Activated naive CD8-positive, alpha-beta T cell treated with anti-CD3 and anti-CD28 coated beads for 36 hours (primary cell): ENCODE measurements around the gene GLE1. TPM values are rescaled to one million over a fixed set of nuclear protein-coding genes. Genes with fewer than 3 reads are reported as not detected.
A peak's percentile ranks its signal among the peaks of the same experiment; 100 is the strongest.
"Not testable (repeated sequence)": the region's sequence is repeated elsewhere in the genome, so short reads cannot be mapped to it uniquely, and the experiment has no call there.

Experiments
- DNase-seq: peaks from one replicate; pipeline ENCODE4 v3.0.0; 2021
- H3K27ac Mint-ChIP-seq: one replicate; pipeline ENCODE4 v1.8.0; 2022; ENCODE audit warnings: mild to moderate bottlenecking, moderate library complexity, mixed read lengths
- H3K27me3 Mint-ChIP-seq: one replicate; pipeline ENCODE4 v1.8.0; 2022; ENCODE audit warnings: mild to moderate bottlenecking, mixed read lengths
- H3K36me3 Mint-ChIP-seq: one replicate; pipeline ENCODE4 v1.8.0; 2021; ENCODE audit warnings: mild to moderate bottlenecking, mixed read lengths
- H3K4me1 Mint-ChIP-seq: one replicate; pipeline ENCODE4 v1.8.0; 2021; ENCODE audit warnings: mixed read lengths
- H3K4me3 Mint-ChIP-seq: one replicate; pipeline ENCODE4 v1.8.0; 2022; ENCODE audit warnings: mild to moderate bottlenecking, moderate library complexity, mixed read lengths
- H3K9me3 Mint-ChIP-seq: one replicate; pipeline ENCODE4 v1.8.0; 2022; ENCODE audit warnings: mixed read lengths
- total RNA-seq, 2 experiments: library from RNA; stranded (reverse); gene quantifications; one replicate each; pipeline ENCODE4 v1.2.3, GENCODE V29; 2021

Gene GLE1
- total RNA-seq, 2 experiments from 2014 or later: 45.1 to 45.8 TPM

DNA sequence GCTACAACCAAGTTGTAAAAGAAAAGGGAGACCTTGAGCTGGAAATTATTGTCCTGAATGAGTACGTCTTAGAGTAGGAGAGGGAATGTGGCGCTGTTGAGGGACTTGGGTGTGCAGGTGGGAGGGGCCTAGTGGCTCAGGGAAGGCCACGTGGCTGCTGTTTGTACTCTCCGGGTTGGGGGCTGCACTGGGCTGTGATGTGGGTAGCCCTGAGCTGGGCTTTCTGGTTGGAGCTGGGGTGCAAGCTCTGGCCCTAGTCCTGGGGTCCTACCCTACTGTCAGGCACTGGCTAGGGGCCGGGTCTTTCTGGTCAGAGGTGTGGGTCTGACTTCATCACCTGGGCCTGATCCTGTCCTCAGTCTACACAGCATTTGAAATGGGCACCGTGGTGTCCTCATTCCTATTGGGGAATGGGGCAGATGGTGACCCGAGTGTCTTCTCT lies 19.1 kb upstream of the GLE1 start:
- Mint-ChIP-seq H3K27me3 (no peaks in the 10 kb centered on the region), H3K4me3 (no peak overlapping the region), H3K36me3 (peaks cover 34% of the 10 kb centered on the region), H3K9me3 (no peaks in the 10 kb centered on the region), H3K4me1 (no peaks in the 10 kb centered on the region), H3K27ac (no peak overlapping the region)
- no peak for DNase-seq

DNA sequence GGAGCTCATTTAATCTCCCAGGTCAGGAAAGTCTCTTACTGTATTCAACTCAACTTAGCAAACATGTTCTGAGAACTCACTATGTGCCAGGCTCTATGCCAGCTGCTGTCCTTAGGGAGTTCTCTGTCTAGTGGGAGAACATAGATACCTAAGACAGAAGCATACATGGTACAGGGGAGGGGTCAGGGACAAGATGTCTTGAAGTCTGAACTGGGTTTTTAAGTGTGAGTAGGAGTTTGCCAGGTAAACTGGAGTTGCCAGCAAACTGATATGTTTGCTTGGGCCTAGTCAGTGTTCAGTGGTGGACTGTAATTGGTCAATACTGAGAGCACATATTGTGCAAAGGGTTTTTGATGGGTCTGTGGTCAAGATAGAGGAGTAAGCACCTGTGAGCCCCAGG lies 18.3 kb upstream of the GLE1 start:
- Mint-ChIP-seq H3K27me3 (no peaks in the 10 kb centered on the region), H3K4me1 (no peaks in the 10 kb centered on the region)

DNA sequence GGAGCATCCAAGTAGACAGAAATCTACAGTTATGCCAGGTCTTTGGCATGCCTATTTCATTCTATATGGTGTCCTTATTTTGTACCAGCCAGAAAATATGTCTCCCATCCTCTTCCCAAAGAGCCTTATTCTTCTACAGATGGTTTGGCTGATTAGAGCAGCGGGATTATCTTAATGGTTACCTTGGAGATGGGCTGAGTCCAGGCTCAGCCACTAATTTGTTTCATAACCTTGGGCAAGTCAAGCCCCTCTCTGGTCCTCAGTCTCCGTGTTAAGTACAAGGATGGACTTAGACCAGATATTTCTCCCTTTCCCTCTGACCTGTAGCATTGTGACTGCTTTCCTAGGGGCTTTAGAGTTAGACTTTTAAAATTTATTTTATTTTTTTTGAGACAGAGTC lies 11.1 kb upstream of the GLE1 start:
- Mint-ChIP-seq H3K36me3 (peaks cover 17% of the 10 kb centered on the region), H3K27ac (no peak overlapping the region), H3K4me3 (no peak overlapping the region), H3K27me3 (no peaks in the 10 kb centered on the region), H3K9me3 (no peaks in the 10 kb centered on the region), H3K4me1 (no peaks in the 10 kb centered on the region)
- no peak for DNase-seq

More for the DNA sequence above, 18.3 kb upstream of the GLE1 start:
- no peak for DNase-seq
- Mint-ChIP-seq H3K36me3 (peaks cover 35% of the 10 kb centered on the region), H3K9me3 (no peaks in the 10 kb centered on the region), H3K27ac (no peak overlapping the region), H3K4me3 (no peak overlapping the region)

DNA sequence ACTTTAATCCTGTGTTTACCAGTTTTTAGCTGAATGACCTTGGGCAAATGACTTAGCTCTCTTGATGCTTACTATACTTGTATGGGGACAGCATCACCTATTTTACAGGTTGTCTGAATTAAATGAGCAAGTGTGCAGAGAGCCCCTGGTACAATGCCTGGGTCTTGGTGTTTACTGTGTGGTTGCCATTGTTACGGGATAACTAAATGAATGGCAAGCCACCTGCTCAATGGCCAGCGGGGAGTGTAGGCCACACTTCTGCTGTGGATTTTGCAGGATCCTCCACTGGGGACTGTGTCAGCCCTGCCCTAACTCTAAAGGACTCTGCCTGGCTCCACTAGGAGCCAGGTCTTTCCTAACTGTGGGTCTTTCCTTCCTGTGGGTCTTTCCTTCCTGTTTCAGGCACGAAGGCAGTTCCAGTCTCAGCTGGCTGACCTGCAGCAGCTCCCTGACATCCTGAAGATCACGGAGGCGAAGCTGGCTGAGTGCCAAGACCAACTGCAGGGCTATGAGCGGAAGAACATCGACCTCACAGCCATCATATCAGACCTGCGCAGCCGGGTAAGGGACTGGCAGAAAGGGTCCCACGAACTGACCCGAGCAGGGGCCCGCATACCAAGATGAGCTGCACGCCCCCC lies 10.3 kb upstream of the GLE1 start:
- DNase-seq: no peak
- no peaks in the 10 kb centered on the region for H3K9me3 Mint-ChIP-seq
- no peaks in the 10 kb centered on the region for H3K4me1 Mint-ChIP-seq
- no peak overlapping the region for H3K4me3 Mint-ChIP-seq
- no peak overlapping the region for H3K27ac Mint-ChIP-seq
- peaks cover 16% of the 10 kb centered on the region for H3K36me3 Mint-ChIP-seq
- H3K27me3 Mint-ChIP-seq: no peaks in the 10 kb centered on the region

GRCh38 chr9:128494746-128495129 lies 9.8 kb upstream of the GLE1 start:
- Mint-ChIP-seq H3K36me3 (peaks cover 14% of the 10 kb centered on the region), H3K4me3 (no peak overlapping the region), H3K4me1 (no peaks in the 10 kb centered on the region), H3K27ac (no peak overlapping the region), H3K27me3 (no peaks in the 10 kb centered on the region), H3K9me3 (no peaks in the 10 kb centered on the region)
- no peak for DNase-seq

- Mint-ChIP-seq H3K36me3 (peaks cover 18% of the 10 kb centered on the region), H3K9me3 (no peaks in the 10 kb centered on the region), H3K4me3 (no peak overlapping the region), H3K27ac (no peak overlapping the region), H3K27me3 (no peaks in the 10 kb centered on the region), H3K4me1 (no peaks in the 10 kb centered on the region)
- DNase-seq: no peak
Measured at GRCh38 chr9:128495296-128495695, 9.2 kb upstream of the GLE1 start.

DNA sequence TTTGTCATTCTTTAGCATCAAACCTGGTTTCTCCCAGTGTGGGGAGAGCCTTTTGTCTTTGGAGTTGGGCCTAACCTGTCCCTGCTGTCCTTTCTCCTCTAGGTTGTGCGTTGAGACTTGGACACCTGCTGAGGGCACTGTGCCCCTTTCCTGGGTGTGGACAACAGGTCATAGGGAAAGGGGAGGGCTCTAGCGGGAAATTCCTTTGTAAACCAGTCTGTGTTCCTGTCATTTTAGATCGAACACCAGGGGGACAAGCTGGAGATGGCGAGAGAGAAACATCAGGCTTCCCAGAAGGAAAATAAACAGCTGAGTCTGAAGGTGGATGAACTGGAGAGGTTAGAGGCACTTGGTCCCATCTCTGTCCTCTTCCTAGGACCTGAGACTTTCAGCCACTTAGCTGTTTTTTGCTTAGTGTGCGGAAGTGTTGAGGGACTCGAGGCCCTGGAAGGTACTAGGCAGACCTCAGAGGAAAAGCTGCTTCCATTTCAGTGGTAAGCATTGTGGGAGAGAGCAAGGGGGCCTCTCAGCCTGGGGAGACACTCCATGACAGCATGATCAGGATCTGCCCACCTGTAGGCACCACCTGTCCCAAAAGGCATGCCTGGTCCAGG lies 8.6 kb upstream of the GLE1 start:
- no peak overlapping the region for H3K27ac Mint-ChIP-seq
- no peaks in the 10 kb centered on the region for H3K27me3 Mint-ChIP-seq
- H3K4me3 Mint-ChIP-seq: no peak overlapping the region
- no peak for DNase-seq
- H3K36me3 Mint-ChIP-seq: peaks cover 16% of the 10 kb centered on the region
- H3K4me1 Mint-ChIP-seq: no peaks in the 10 kb centered on the region
- H3K9me3 Mint-ChIP-seq: no peaks in the 10 kb centered on the region

- H3K27me3 Mint-ChIP-seq: no peaks in the 10 kb centered on the region
- H3K27ac Mint-ChIP-seq: no peak overlapping the region
- H3K4me3 Mint-ChIP-seq: no peak overlapping the region
- H3K4me1 Mint-ChIP-seq: no peaks in the 10 kb centered on the region
- DNase-seq: no peak
- H3K9me3 Mint-ChIP-seq: no peaks in the 10 kb centered on the region
- H3K36me3 Mint-ChIP-seq: peaks cover 15% of the 10 kb centered on the region
Measured at GRCh38 chr9:128497824-128498610, 6.5 kb upstream of the GLE1 start.

DNA sequence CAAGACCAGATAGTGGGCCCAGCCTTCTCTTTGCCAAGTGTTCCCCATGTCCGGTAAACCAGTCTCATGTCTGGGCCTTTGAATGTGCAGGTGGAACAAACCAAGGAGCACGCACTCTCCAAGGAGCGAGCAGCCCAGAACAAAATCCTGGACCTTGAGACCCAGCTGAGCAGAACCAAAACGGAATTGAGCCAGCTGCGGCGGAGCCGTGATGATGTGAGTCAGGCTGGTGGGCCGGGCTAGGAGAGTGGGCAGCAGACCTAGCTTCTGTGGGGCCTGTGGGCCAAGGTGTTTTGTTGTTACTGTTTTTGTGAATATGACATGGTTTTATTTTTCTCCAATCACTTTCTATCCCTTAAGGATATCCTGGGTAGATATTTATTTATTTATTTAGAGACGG lies 5.6 kb upstream of the GLE1 start:
- H3K9me3 Mint-ChIP-seq: no peaks in the 10 kb centered on the region
- H3K4me3 Mint-ChIP-seq: no peak overlapping the region
- DNase-seq: no peak
- peaks cover 2% of the 10 kb centered on the region for H3K4me1 Mint-ChIP-seq
- H3K27ac Mint-ChIP-seq: no peak overlapping the region
- peaks cover 15% of the 10 kb centered on the region for H3K36me3 Mint-ChIP-seq
- no peaks in the 10 kb centered on the region for H3K27me3 Mint-ChIP-seq

DNA sequence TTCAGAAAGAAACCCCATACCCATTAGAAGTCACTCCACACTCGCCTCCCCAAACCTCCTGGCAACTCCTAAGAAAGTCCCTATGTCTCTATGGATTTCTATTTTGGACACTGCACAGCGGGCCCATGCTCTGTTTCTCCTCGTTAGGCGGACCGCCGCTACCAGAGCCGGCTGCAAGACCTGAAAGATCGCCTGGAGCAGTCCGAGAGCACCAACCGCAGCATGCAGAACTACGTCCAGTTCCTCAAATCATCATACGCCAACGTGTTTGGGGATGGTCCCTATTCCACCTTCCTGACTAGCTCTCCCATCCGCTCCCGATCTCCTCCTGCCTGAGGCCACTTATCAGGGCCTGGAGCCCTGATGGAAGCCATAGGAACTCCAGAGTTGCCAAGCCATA lies 4.6 kb upstream of the GLE1 start:
- Mint-ChIP-seq H3K27ac (no peak overlapping the region), H3K4me3 (no peak overlapping the region), H3K27me3 (no peaks in the 10 kb centered on the region), H3K4me1 (peaks cover 3% of the 10 kb centered on the region), H3K36me3 (peaks cover 15% of the 10 kb centered on the region), H3K9me3 (no peaks in the 10 kb centered on the region)
- no peak for DNase-seq

- Mint-ChIP-seq H3K4me3 (peak overlapping the region; percentile 99), H3K4me1 (peaks cover 13% of the 10 kb centered on the region), H3K27ac (peak overlapping the region; percentile 25)
- not testable (repeated sequence) for H3K9me3 Mint-ChIP-seq, DNase-seq, H3K27me3 Mint-ChIP-seq, H3K36me3 Mint-ChIP-seq
Measured at GRCh38 chr9:128503415-128503825, 1.1 kb upstream of the GLE1 start.

- no peak for DNase-seq
- H3K27me3 Mint-ChIP-seq: no peaks in the 10 kb centered on the region
Measured at GRCh38 chr9:128503870-128504269, 649 bp upstream of the GLE1 start.

DNA sequence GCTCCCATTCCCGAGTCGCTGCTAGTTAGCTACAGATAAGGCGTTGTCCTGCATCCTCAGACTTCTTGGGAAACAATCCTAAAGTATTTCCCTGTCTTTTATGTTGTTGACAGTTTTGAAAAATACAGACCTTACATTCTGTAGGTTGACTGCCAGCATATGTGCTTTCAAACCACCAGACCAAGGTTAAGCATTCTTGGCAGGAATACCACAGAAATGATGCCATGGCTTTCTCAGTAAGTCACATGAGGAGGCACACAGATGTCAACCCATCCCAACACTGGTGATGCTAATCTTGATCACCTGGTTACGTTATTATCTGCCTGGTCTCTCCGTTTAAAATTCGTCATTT lies 871 bp downstream of the GLE1 start:
- peak overlapping the region; percentile 99 for H3K4me3 Mint-ChIP-seq
- H3K27ac Mint-ChIP-seq: peak overlapping the region; percentile 97
- no peak for DNase-seq
- H3K4me1 Mint-ChIP-seq: peaks cover 22% of the 10 kb centered on the region
- H3K9me3 Mint-ChIP-seq: no peaks in the 10 kb centered on the region
- H3K36me3 Mint-ChIP-seq: peaks cover 9% of the 10 kb centered on the region
- no peaks in the 10 kb centered on the region for H3K27me3 Mint-ChIP-seq

More at GRCh38 chr9:128503870-128504269, 649 bp upstream of the GLE1 start:
- H3K36me3 Mint-ChIP-seq: peaks cover 6% of the 10 kb centered on the region
- no peaks in the 10 kb centered on the region for H3K9me3 Mint-ChIP-seq
- peak overlapping the region; percentile 99 for H3K4me3 Mint-ChIP-seq
- peaks cover 17% of the 10 kb centered on the region for H3K4me1 Mint-ChIP-seq
- peak overlapping the region; percentile 25 for H3K27ac Mint-ChIP-seq

GRCh38 chr9:128505906-128506305 lies 1.4 kb downstream of the GLE1 start:
- not testable (repeated sequence) for H3K27me3 Mint-ChIP-seq, DNase-seq, H3K9me3 Mint-ChIP-seq, H3K27ac Mint-ChIP-seq, H3K36me3 Mint-ChIP-seq
- H3K4me3 Mint-ChIP-seq: peak overlapping the region; percentile 99
- H3K4me1 Mint-ChIP-seq: peaks cover 22% of the 10 kb centered on the region

- Mint-ChIP-seq H3K4me1 (peaks cover 16% of the 10 kb centered on the region), H3K4me3 (no peak overlapping the region), H3K9me3 (no peaks in the 10 kb centered on the region), H3K36me3 (peaks cover 26% of the 10 kb centered on the region), H3K27ac (no peak overlapping the region), H3K27me3 (no peaks in the 10 kb centered on the region)
- no peak for DNase-seq
Measured at GRCh38 chr9:128512820-128513219, 8.3 kb downstream of the GLE1 start.
